ENCODE measurements around the gene MYL9. TPM values are rescaled to one million over a fixed set of nuclear protein-coding genes. Genes with fewer than 3 reads are reported as not detected.

Gene MYL9
- total and polyA plus RNA-seq, 10 of the 15 experiments (the other 5 are each of a cell fraction or from before 2014, with no cell fraction given), result 0.28 to 1.7 (median 0.63) TPM; not detected in 3

DNA sequence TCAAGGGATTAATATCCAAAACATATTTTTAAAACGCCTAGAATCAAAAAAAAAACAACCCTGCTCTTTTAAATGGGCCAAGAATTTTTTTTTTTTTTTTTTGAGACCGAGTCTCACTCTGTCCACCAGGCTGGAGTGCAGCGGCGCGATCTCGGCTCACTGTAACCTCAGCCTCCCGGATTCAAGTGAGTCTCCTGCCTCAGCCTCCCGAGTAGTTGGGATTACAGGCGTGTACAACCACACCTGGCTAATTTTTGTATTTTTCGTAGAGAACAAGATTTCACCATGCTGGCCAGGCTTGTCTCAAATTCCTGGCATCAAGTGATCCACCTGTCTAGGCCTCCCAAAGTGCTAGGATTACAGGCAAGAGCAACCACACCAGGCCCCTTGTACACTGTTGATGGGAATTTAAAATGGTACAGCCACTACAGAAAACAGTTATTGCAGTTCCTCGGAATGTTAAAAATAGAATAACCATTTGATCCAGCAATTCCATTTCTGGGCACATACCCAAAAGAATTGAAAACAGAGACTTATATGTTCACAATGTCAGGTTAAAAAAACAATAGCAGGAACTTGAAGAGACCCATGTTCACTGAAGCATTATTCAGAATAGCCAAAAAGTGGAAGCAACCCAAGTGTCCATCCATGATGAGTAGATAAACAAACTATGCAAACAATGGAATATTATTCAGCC lies 3.1 kb upstream of the MYL9 start:
- ChIA-PET RAD21 (ENCODE audit: unreplicated experiment) (no interaction called here), SMC1A (ENCODE audit: uncharacterized antibody, unreplicated experiment) (no interaction called here), POLR2A (interaction anchor here (0.9 kb wide), 1 partner anchor 12 kb away, joined by 6 read pairs; no protein-coding TSS in a partner anchor), CTCF (no interaction called here)
- intact Hi-C loops (cut with micrococcal nuclease; ENCODE audit: unreplicated experiment) (no loop called here), in situ Hi-C loops (cut with MboI) (no loop called here)
- BruUV-seq (replicated peaks), result no TSS peak
- FAIRE-seq (no peak), DNase-seq (ENCODE audit: low read depth, low spot score) (no peak), ATAC-seq (no peak)
- WGBS (ENCODE audit: insufficient coverage, insufficient replicate concordance, low lambda C conversion rate, missing lambda C conversion rate), result 82% methylated on average over 11 of the region's 11 CpGs
- H3K4me3 ChIP-seq, result no peak overlapping the region
- H3K9me3 ChIP-seq (replicated peaks; ENCODE audit: control insufficient read depth, insufficient read depth, low read length), result no peaks in the 10 kb centered on the region
- H2AFZ ChIP-seq (ENCODE audit: control insufficient read depth, low read depth, low read length), result no peak overlapping the region
- H3K36me3 ChIP-seq (ENCODE audit: control insufficient read depth in 2 of 2, insufficient read depth in 2 of 2, low read length in 1 of 2), result no peaks in the 10 kb centered on the region
- no peaks in the 10 kb centered on the region for H3K4me1 ChIP-seq (ENCODE audit: control insufficient read depth, insufficient read depth, low read length)
- TF ChIP-seq POLR2A (IDR thresholded peaks at IDR 0.05; ENCODE audit: low read depth, low read length) (no peak), MTA2 (IDR thresholded peaks at IDR 0.05; ENCODE audit: low read depth) (no peak)
- TF ChIP-seq, protein P1, sequence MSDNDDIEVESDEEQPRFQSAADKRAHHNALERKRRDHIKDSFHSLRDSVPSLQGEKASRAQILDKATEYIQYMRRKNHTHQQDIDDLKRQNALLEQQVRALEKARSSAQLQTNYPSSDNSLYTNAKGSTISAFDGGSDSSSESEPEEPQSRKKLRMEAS (IDR thresholded peaks at IDR 0.05; ENCODE audit: low read depth, low read length), result no peak
- TF ChIP-seq, protein P2, sequence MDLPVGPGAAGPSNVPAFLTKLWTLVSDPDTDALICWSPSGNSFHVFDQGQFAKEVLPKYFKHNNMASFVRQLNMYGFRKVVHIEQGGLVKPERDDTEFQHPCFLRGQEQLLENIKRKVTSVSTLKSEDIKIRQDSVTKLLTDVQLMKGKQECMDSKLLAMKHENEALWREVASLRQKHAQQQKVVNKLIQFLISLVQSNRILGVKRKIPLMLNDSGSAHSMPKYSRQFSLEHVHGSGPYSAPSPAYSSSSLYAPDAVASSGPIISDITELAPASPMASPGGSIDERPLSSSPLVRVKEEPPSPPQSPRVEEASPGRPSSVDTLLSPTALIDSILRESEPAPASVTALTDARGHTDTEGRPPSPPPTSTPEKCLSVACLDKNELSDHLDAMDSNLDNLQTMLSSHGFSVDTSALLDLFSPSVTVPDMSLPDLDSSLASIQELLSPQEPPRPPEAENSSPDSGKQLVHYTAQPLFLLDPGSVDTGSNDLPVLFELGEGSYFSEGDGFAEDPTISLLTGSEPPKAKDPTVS (IDR thresholded peaks at IDR 0.05; ENCODE audit: low read depth, low read length), result no peak
- H3K4me2 ChIP-seq (ENCODE audit: control insufficient read depth, insufficient read depth), result no peak overlapping the region
- no peak overlapping the region for H3K27ac ChIP-seq (ENCODE audit: control insufficient read depth, insufficient read depth)
- H3K9ac ChIP-seq (ENCODE audit: control insufficient read depth, insufficient read depth, low read length), result no peak overlapping the region
- H3K27me3 ChIP-seq (replicated peaks in 1 of 2; ENCODE audit: control insufficient read depth in 2 of 2, insufficient read depth in 2 of 2, low read length in 1 of 2), result no peaks in the 10 kb centered on the region
- H3K79me2 ChIP-seq (ENCODE audit: control insufficient read depth, insufficient read depth, low read length), result no peaks in the 10 kb centered on the region; the same call in 1 of the 2 replicates
- no peaks in the 10 kb centered on the region for H4K20me1 ChIP-seq (ENCODE audit: control insufficient read depth, insufficient read depth)

Measured in GM12878 (cell line).